Trophoblast cell (in vitro differentiated cells and primary cell): ENCODE measurements around the gene TFF2.

ENCODE experiments used
- DNase-seq, 2 donors: peaks; one replicate each; pipeline ENCODE4 v3.0.0-alpha.2; 2016
- H2AFZ ChIP-seq: 2 replicates; pipeline ENCODE4 v1.6.1; 2013; ENCODE audit warnings: low read length, moderate library complexity, mild to moderate bottlenecking; ENCODE audit not compliant: insufficient read depth, poor library complexity
- H2AK5ac ChIP-seq: 2 replicates; pipeline ENCODE4 v1.6.1; 2013; ENCODE audit warnings: mild to moderate bottlenecking, low read length
- H2BK120ac ChIP-seq: 2 replicates; pipeline ENCODE4 v1.6.1; 2013; ENCODE audit warnings: low read length, mild to moderate bottlenecking, moderate library complexity; ENCODE audit not compliant: insufficient read depth, poor library complexity
- H2BK12ac ChIP-seq: 2 replicates; pipeline ENCODE4 v1.6.1; 2013; ENCODE audit warnings: mild to moderate bottlenecking, low read length, moderate library complexity
- H2BK5ac ChIP-seq: 2 replicates; pipeline ENCODE4 v1.6.1; 2013; ENCODE audit warnings: low read length, low read depth, moderate library complexity, mild to moderate bottlenecking; ENCODE audit not compliant: poor library complexity
- H3K14ac ChIP-seq: 2 replicates; pipeline ENCODE4 v1.6.1; 2013; ENCODE audit warnings: mild to moderate bottlenecking, low read length
- H3K18ac ChIP-seq: 2 replicates; pipeline ENCODE4 v1.6.1; 2013; ENCODE audit warnings: mild to moderate bottlenecking, low read length
- H3K23ac ChIP-seq: 2 replicates; pipeline ENCODE4 v1.6.1; 2013; ENCODE audit warnings: low read length
- H3K27ac ChIP-seq: 2 replicates; pipeline ENCODE4 v1.5.1; 2013; ENCODE audit warnings: low read depth, mild to moderate bottlenecking, inconsistent platforms, low read length, moderate library complexity
- H3K27me3 ChIP-seq: 2 replicates; pipeline ENCODE4 v1.6.1; 2013; ENCODE audit warnings: inconsistent platforms, mild to moderate bottlenecking, low read length, moderate library complexity; ENCODE audit not compliant: insufficient read depth
- H3K36me3 ChIP-seq, 2 experiments: 1 replicate in 1 of 2; 2 replicates in 1 of 2; pipeline ENCODE4 v1.6.1; 2013; ENCODE audit warnings: low read length in 2 of 2, mild to moderate bottlenecking in 2 of 2, moderate library complexity in 1 of 2; ENCODE audit not compliant: insufficient read depth in 2 of 2, control insufficient read depth in 1 of 2
- H3K4ac ChIP-seq: 2 replicates; pipeline ENCODE4 v1.6.1; 2013; ENCODE audit warnings: low read depth, mild to moderate bottlenecking, low read length, moderate library complexity
- H3K4me1 ChIP-seq, 2 experiments: 1 replicate in 1 of 2; 2 replicates in 1 of 2; pipeline ENCODE4 v1.6.1; 2013; ENCODE audit warnings: low read length in 2 of 2, mild to moderate bottlenecking in 2 of 2, moderate library complexity in 1 of 2; ENCODE audit not compliant: insufficient read depth in 2 of 2, control insufficient read depth in 1 of 2
- H3K4me2 ChIP-seq: 2 replicates; pipeline ENCODE4 v1.6.1; 2013; ENCODE audit warnings: inconsistent platforms, mild to moderate bottlenecking, low read length, moderate library complexity
- H3K4me3 ChIP-seq: 2 replicates; pipeline ENCODE4 v1.5.1; 2013; ENCODE audit warnings: mild to moderate bottlenecking, low read depth, low read length, inconsistent platforms
- H3K79me1 ChIP-seq: one replicate; pipeline ENCODE4 v1.6.1; 2013; ENCODE audit warnings: low read length
- H3K79me2 ChIP-seq: 2 replicates; pipeline ENCODE4 v1.6.1; 2013; ENCODE audit warnings: low read length, mild to moderate bottlenecking; ENCODE audit not compliant: control insufficient read depth, insufficient read depth, poor library complexity
- H3K9ac ChIP-seq: 2 replicates; pipeline ENCODE4 v1.6.1; 2013; ENCODE audit warnings: mild to moderate bottlenecking, low read length
- H3K9me3 ChIP-seq: 2 replicates; pipeline ENCODE4 v1.6.1; 2013; ENCODE audit warnings: low read depth, mild to moderate bottlenecking, control low read depth, inconsistent platforms, low read length; ENCODE audit not compliant: insufficient read depth
- H4K12ac ChIP-seq: 2 replicates; pipeline ENCODE4 v1.6.1; 2013; ENCODE audit warnings: low read depth, mild to moderate bottlenecking, low read length, moderate library complexity
- H4K8ac ChIP-seq: 2 replicates; pipeline ENCODE4 v1.6.1; 2013; ENCODE audit warnings: low read depth, mild to moderate bottlenecking, low read length, moderate library complexity
- H4K91ac ChIP-seq: one replicate; pipeline ENCODE4 v1.6.1; 2013; ENCODE audit warnings: low read depth, mild to moderate bottlenecking, low read length, moderate library complexity
- WGBS: extraction: QIAGEN DNeasy Blood & Tissue Kit; methylation state at CpG from one replicate; pipeline ENCODE4 v1.1.7; 2013; ENCODE audit warnings: missing lambda C conversion rate; ENCODE audit not compliant: insufficient read length, insufficient coverage; ENCODE audit errors: extremely low coverage; 5-methylcytosine and 5-hydroxymethylcytosine counted together

TFF2 gene

DNA sequence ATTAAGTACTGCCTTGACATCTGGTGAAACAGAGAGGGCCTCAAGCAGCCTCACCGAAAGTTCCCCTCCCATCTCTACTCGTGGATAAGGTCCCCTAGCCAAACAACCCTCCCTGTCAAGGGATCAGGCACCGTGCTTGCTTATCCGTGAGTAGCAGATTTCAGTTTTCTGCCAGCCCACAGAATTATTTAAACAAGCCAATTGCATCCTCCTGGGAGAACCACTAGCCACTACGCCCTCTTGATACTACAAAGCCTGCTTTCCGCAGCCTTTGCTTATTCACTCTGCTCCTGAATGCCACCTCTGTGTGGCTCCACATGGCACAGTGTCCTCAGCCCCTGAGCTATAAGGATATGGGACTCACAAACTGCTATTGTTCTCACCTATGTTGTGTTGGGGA lies 5.9 kb upstream of the TFF2 start:
- Histone ChIP-seq H2AFZ (no peak overlapping the region), H2AK5ac (no peak overlapping the region), H4K12ac (no peak overlapping the region), H3K36me3 (no peaks in the 10 kb centered on the region), H4K8ac (no peak overlapping the region), H2BK5ac (no peak overlapping the region), H3K14ac (no peak overlapping the region), H3K9me3 (peaks cover 8% of the 10 kb centered on the region), H3K27ac (no peak overlapping the region), H3K4me2 (no peak overlapping the region), H4K91ac (no peak overlapping the region), H3K79me1 (no peaks in the 10 kb centered on the region), H3K23ac (no peak overlapping the region), H3K4me1 (no peaks in the 10 kb centered on the region), H3K4ac (no peak overlapping the region), H2BK120ac (no peak overlapping the region), H3K4me3 (no peak overlapping the region), H2BK12ac (no peak overlapping the region), H3K18ac (no peak overlapping the region), H3K79me2 (no peaks in the 10 kb centered on the region), H3K27me3 (no peaks in the 10 kb centered on the region), H3K9ac (no peak overlapping the region)
- WGBS, result no CpG with 5 or more reads among the region's 6 CpGs
- no peak for DNase-seq

DNA sequence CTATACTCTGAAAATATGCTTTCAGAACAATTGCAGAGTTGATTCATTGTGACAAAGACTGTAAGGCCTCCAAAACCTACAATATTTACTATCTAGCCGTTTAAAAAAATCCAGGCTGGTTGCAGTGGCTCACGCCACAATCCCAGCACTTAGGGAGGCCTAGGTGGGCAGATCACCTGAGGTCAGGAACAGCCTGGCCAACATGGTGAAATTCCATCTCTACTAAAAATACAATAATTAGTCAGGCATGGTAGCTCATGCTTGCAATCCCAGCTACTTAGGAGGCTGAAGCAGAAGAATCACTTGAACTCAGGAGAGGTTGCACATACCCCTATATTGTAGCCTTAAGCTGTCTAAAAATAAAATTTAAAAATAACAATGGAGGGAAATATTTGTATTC lies 5.3 kb upstream of the TFF2 start:
- no peak overlapping the region for H4K8ac ChIP-seq
- H3K4me3 ChIP-seq, result no peak overlapping the region
- WGBS, result no CpG with 5 or more reads among the region's 2 CpGs
- H3K14ac ChIP-seq, result no peak overlapping the region
- no peaks in the 10 kb centered on the region for H3K79me1 ChIP-seq
- no peak overlapping the region for H3K4ac ChIP-seq
- H3K4me1 ChIP-seq, result no peaks in the 10 kb centered on the region
- no peak overlapping the region for H2AFZ ChIP-seq
- no peak overlapping the region for H2BK12ac ChIP-seq
- no peak overlapping the region for H3K9ac ChIP-seq
- no peak overlapping the region for H3K18ac ChIP-seq
- no peaks in the 10 kb centered on the region for H3K36me3 ChIP-seq
- H3K27ac ChIP-seq, result no peak overlapping the region
- H3K27me3 ChIP-seq, result no peaks in the 10 kb centered on the region
- DNase-seq, result no peak
- no peak overlapping the region for H4K91ac ChIP-seq
- no peaks in the 10 kb centered on the region for H3K79me2 ChIP-seq
- H3K4me2 ChIP-seq, result no peak overlapping the region
- H2BK120ac ChIP-seq, result no peak overlapping the region
- peaks cover 8% of the 10 kb centered on the region for H3K9me3 ChIP-seq
- H2BK5ac ChIP-seq, result no peak overlapping the region
- H4K12ac ChIP-seq, result no peak overlapping the region
- H3K23ac ChIP-seq, result no peak overlapping the region
- no peak overlapping the region for H2AK5ac ChIP-seq

DNA sequence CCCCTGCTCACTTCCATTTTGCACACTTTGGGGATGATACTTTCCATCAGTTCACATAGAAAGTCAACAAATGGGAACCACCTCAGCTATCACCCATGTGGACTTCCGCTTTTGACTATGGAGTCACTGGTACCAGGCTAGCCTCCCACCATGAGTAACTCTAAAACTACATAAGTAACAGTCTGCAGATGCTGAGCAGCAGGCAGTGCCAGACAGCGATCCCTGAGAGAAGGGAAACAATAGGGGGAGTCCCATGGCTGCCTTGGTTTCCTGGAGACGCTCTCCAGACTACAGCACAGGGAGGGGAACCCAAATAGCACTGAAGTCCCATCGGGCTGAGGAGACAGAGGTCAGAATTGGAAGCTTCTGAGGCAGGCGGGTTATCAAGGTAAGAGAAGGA lies 2.8 kb upstream of the TFF2 start:
- no peak overlapping the region for H2AFZ ChIP-seq
- H3K14ac ChIP-seq, result no peak overlapping the region
- H3K4me2 ChIP-seq, result no peak overlapping the region
- no peak overlapping the region for H2AK5ac ChIP-seq
- H3K79me1 ChIP-seq, result no peaks in the 10 kb centered on the region
- H4K91ac ChIP-seq, result no peak overlapping the region
- WGBS, result no CpG with 5 or more reads among the region's 5 CpGs
- H3K79me2 ChIP-seq, result no peaks in the 10 kb centered on the region
- no peak overlapping the region for H2BK12ac ChIP-seq
- no peak overlapping the region for H2BK120ac ChIP-seq
- H3K27me3 ChIP-seq, result no peaks in the 10 kb centered on the region
- no peak for DNase-seq
- peak overlapping the region; percentile 8 for H3K23ac ChIP-seq
- no peak overlapping the region for H3K27ac ChIP-seq
- no peaks in the 10 kb centered on the region for H3K36me3 ChIP-seq
- H3K4me1 ChIP-seq, result no peaks in the 10 kb centered on the region
- H3K9me3 ChIP-seq, result peaks cover 3% of the 10 kb centered on the region
- H3K4ac ChIP-seq, result no peak overlapping the region
- H3K9ac ChIP-seq, result no peak overlapping the region
- H4K12ac ChIP-seq, result no peak overlapping the region
- no peak overlapping the region for H3K18ac ChIP-seq
- peak overlapping the region; percentile 16 for H3K4me3 ChIP-seq
- H4K8ac ChIP-seq, result no peak overlapping the region
- H2BK5ac ChIP-seq, result no peak overlapping the region

DNA sequence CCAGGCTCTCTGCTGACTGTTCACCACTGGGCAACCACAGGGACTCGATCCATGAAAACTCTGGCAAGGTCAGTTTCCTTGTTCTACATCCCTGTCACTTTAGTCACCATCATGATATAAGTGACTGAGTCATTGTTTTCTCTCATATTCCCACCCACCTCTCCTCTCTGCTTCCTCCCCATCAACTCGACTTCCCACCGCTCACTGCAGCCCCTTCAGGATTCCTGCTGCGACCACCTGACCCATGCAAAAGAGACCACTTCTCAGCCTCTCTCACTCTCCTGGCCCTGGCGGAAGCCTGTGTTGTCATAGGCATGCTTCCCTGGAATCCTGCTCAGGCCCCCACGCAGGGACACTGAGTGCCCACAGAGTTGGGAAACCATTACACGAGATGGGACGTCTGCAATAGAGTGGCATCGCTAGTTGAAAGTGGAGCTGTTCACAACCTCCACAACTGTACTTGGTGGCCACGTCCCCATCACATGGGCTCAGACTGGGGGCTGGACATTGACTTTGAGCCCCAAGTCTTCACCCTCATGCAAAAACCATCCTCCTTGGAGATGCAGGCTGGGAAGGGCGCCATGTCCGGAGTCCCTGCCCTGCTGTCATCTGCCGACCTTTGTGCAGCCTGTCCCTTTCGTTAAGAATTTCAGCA lies 1.8 kb upstream of the TFF2 start:
- H3K4me2 ChIP-seq, result no peak overlapping the region
- no CpG with 5 or more reads among the region's 14 CpGs for WGBS
- no peak overlapping the region for H3K14ac ChIP-seq
- DNase-seq, result no peak
- no peaks in the 10 kb centered on the region for H3K79me2 ChIP-seq
- no peaks in the 10 kb centered on the region for H3K27me3 ChIP-seq
- no peak overlapping the region for H2AFZ ChIP-seq
- no peak overlapping the region for H2BK120ac ChIP-seq
- no peak overlapping the region for H3K18ac ChIP-seq
- H3K27ac ChIP-seq, result no peak overlapping the region
- H3K9ac ChIP-seq, result no peak overlapping the region
- H3K4me3 ChIP-seq, result no peak overlapping the region
- no peak overlapping the region for H4K12ac ChIP-seq
- peaks cover 2% of the 10 kb centered on the region for H3K9me3 ChIP-seq
- H2BK12ac ChIP-seq, result no peak overlapping the region
- no peak overlapping the region for H2BK5ac ChIP-seq
- no peak overlapping the region for H3K4ac ChIP-seq
- no peak overlapping the region for H2AK5ac ChIP-seq
- no peak overlapping the region for H4K91ac ChIP-seq
- no peak overlapping the region for H3K23ac ChIP-seq
- H3K36me3 ChIP-seq, result no peaks in the 10 kb centered on the region
- H3K4me1 ChIP-seq, result no peaks in the 10 kb centered on the region
- no peak overlapping the region for H4K8ac ChIP-seq
- H3K79me1 ChIP-seq, result no peaks in the 10 kb centered on the region
